Measurements from ENCODE around the gene SBF2.

The SBF2 gene

GRCh38 chr11:9982796-9983579 is 311.0 kb downstream of the SBF2 start:
- H3K4me3 ChIP-seq (ENCODE audit: low read length) = no peak overlapping the region
- no peaks in the 10 kb centered on the region for H3K36me3 ChIP-seq (replicated peaks; ENCODE audit: insufficient read depth, low read length)
- H3K9me2 ChIP-seq (replicated peaks; ENCODE audit: insufficient read depth, low read length) = no peaks in the 10 kb centered on the region
- H3K79me2 ChIP-seq (ENCODE audit: low read length) = no peaks in the 10 kb centered on the region
- H3K9ac ChIP-seq (ENCODE audit: low read length) = no peak overlapping the region
- H2AFZ ChIP-seq (ENCODE audit: low read length) = no peak overlapping the region
- TF ChIP-seq EZH2 (optimal IDR thresholded peaks at IDR 0.05; ENCODE audit: low read depth, low read length) (no peak), EZH2phosphoT487 (IDR thresholded peaks at IDR 0.05; ENCODE audit: low read length) (no peak), CTCF (IDR thresholded peaks at IDR 0.05; ENCODE audit: low read length) (no peak)
- no peaks in the 10 kb centered on the region for H3K4me1 ChIP-seq (ENCODE audit: low read length)
- no peak for DNase-seq
- peaks cover 3% of the 10 kb centered on the region; the same call in 1 of the 2 replicates for H3F3A ChIP-seq (ENCODE audit: insufficient read depth, low read length)
- H3K4me2 ChIP-seq (ENCODE audit: low read depth, low read length) = no peak overlapping the region
- no peaks in the 10 kb centered on the region for H4K20me1 ChIP-seq (ENCODE audit: insufficient read depth, low read length)
- no peaks in the 10 kb centered on the region for H3K9me3 ChIP-seq (replicated peaks; ENCODE audit: insufficient read depth, low read length)
- no peaks in the 10 kb centered on the region for H3K27me3 ChIP-seq (replicated peaks; ENCODE audit: insufficient read depth, low read length)
- H3K27ac ChIP-seq (ENCODE audit: low read length) = no peak overlapping the region

GRCh38 chr11:9982127-9982795 is 311.8 kb downstream of the SBF2 start:
- Histone ChIP-seq H3K9ac (ENCODE audit: low read length) (no peak overlapping the region), H3K36me3 (replicated peaks; ENCODE audit: insufficient read depth, low read length) (no peaks in the 10 kb centered on the region), H3K4me3 (ENCODE audit: low read length) (no peak overlapping the region), H3K9me3 (replicated peaks; ENCODE audit: insufficient read depth, low read length) (no peaks in the 10 kb centered on the region), H3K9me2 (replicated peaks; ENCODE audit: insufficient read depth, low read length) (no peaks in the 10 kb centered on the region), H3K4me1 (ENCODE audit: low read length) (no peaks in the 10 kb centered on the region), H3K27ac (ENCODE audit: low read length) (no peak overlapping the region), H2AFZ (ENCODE audit: low read length) (no peak overlapping the region), H3K4me2 (ENCODE audit: low read depth, low read length) (no peak overlapping the region), H4K20me1 (ENCODE audit: insufficient read depth, low read length) (no peaks in the 10 kb centered on the region), H3F3A (ENCODE audit: insufficient read depth, low read length) (no peaks in the 10 kb centered on the region), H3K27me3 (replicated peaks; ENCODE audit: insufficient read depth, low read length) (no peaks in the 10 kb centered on the region), H3K79me2 (ENCODE audit: low read length) (no peaks in the 10 kb centered on the region)
- no peak for DNase-seq
- no peak for TF ChIP-seq EZH2phosphoT487 (IDR thresholded peaks at IDR 0.05; ENCODE audit: low read length)
- TF ChIP-seq CTCF (IDR thresholded peaks at IDR 0.05; ENCODE audit: low read length) = no peak
- TF ChIP-seq EZH2 (optimal IDR thresholded peaks at IDR 0.05; ENCODE audit: low read depth, low read length) = no peak

GRCh38 chr11:9980931-9981330 is 313.1 kb downstream of the SBF2 start:
- no peak for DNase-seq
- Histone ChIP-seq H3K27me3 (replicated peaks; ENCODE audit: insufficient read depth, low read length) (no peaks in the 10 kb centered on the region), H3K4me1 (ENCODE audit: low read length) (no peaks in the 10 kb centered on the region), H3K4me3 (ENCODE audit: low read length) (no peak overlapping the region), H3K9me3 (replicated peaks; ENCODE audit: insufficient read depth, low read length) (no peaks in the 10 kb centered on the region), H3F3A (ENCODE audit: insufficient read depth, low read length) (no peaks in the 10 kb centered on the region), H2AFZ (ENCODE audit: low read length) (no peak overlapping the region), H3K9me2 (replicated peaks; ENCODE audit: insufficient read depth, low read length) (no peaks in the 10 kb centered on the region), H3K9ac (ENCODE audit: low read length) (no peak overlapping the region), H3K4me2 (ENCODE audit: low read depth, low read length) (no peak overlapping the region), H3K27ac (ENCODE audit: low read length) (no peak overlapping the region), H3K36me3 (replicated peaks; ENCODE audit: insufficient read depth, low read length) (no peaks in the 10 kb centered on the region), H3K79me2 (ENCODE audit: low read length) (no peaks in the 10 kb centered on the region), H4K20me1 (ENCODE audit: insufficient read depth, low read length) (no peaks in the 10 kb centered on the region)
- no peak for TF ChIP-seq CTCF (IDR thresholded peaks at IDR 0.05; ENCODE audit: low read length)
- TF ChIP-seq EZH2 (optimal IDR thresholded peaks at IDR 0.05; ENCODE audit: low read depth, low read length) = no peak
